Nephron progenitor cell (in vitro differentiated cells): ENCODE results near the gene SLC20A1.
A peak's percentile ranks its signal among the peaks of the same experiment; 100 is the strongest.

ENCODE experiments used
- DNase-seq: peaks from one replicate; pipeline ENCODE4 v3.0.0; 2021
- H3K27ac Mint-ChIP-seq: 2 replicates; pipeline ENCODE4 v1.8.0; 2021; ENCODE audit warnings: mild to moderate bottlenecking, moderate library complexity, mixed read lengths
- H3K27me3 Mint-ChIP-seq: 2 replicates; pipeline ENCODE4 v1.8.0; 2021; ENCODE audit warnings: mild to moderate bottlenecking, low read depth, mixed read lengths; ENCODE audit not compliant: poor library complexity
- H3K36me3 Mint-ChIP-seq: 2 replicates; pipeline ENCODE4 v1.8.0; 2021; ENCODE audit warnings: low read depth, mixed read lengths
- H3K4me1 Mint-ChIP-seq: 2 replicates; pipeline ENCODE4 v1.8.0; 2021; ENCODE audit warnings: mixed read lengths
- H3K4me3 Mint-ChIP-seq: 2 replicates; pipeline ENCODE4 v1.8.0; 2021; ENCODE audit warnings: mild to moderate bottlenecking, moderate library complexity, mixed read lengths
- H3K9me3 Mint-ChIP-seq: 2 replicates; pipeline ENCODE4 v1.8.0; 2021; ENCODE audit warnings: mild to moderate bottlenecking, moderate library complexity, mixed read lengths
- CTCF ChIP-seq: fragments of 200-600 bp; sonication (generic); IDR thresholded peaks from 2 replicates; pipeline ENCODE4 v1.5.0; 2021; ENCODE audit warnings: antibody characterized with exemption

Gene SLC20A1

DNA sequence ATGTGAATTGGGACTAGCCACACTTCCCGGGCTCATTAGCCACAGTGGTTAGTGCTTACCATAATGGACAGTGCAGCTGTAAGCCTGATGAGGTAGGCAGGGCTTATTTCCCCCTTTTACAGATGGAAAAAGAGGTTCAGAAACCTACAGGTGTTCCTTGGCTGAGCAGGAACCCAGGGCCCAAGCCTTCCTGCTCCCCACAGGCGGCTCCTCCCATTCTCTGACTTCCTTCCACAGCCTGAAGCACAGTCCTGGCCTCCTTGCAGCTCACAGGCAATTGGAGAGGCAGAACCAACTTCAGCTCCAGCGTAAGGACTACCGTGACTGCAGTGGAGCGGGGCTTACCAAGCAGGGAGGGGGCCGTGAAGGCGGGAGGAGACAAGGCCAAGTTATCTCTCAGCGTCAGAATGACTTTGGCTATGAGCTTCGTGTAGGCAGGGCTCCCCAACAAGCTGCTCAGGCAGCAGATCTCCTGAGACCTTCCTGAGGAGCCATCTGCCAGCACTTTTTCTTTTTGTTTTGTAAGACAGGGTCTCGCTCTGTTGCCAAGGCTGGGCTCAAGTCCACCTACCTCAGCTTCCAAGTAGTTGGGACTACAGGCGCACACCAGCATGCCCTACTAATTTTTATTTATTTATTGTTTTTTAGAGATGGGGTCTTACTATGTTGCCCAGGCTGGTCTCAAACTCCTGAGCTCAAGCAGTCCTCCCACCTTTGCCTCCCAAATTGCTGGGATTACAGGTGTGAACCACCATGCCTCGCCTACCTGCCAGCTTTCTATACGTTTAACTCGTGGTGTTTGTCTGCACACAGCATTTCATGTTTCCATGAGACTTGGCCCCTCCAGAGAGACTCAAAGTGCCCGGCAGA lies 40.8 kb downstream of the SLC20A1 start:
- H3K4me3 Mint-ChIP-seq, result no peak overlapping the region
- peaks cover 28% of the 10 kb centered on the region for H3K27me3 Mint-ChIP-seq
- no peaks in the 10 kb centered on the region for H3K36me3 Mint-ChIP-seq
- DNase-seq, result no peak
- no peak for TF ChIP-seq CTCF
- no peak overlapping the region for H3K27ac Mint-ChIP-seq
- peaks cover 17% of the 10 kb centered on the region for H3K4me1 Mint-ChIP-seq
- H3K9me3 Mint-ChIP-seq, result no peaks in the 10 kb centered on the region

DNA sequence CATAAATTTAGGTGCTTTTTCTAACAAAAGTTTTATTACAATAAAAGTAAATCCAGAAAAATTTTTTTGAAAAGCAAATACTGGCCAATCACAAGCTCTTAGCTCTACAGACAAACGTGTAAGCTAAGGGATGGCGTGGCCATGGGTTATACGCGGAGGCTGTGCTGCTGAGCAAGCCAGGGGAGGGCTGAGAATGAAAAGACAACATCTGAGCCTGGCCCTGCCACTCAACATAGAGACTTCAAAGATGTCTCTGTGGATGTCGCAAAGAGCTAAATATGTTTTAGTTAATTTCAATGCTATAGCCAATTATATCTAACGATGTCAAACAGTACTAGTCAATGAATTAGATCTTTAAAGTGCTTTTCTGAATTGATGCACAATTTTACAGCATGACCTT lies 41.8 kb downstream of the SLC20A1 start:
- no peak for TF ChIP-seq CTCF
- H3K4me1 Mint-ChIP-seq, result peaks cover 20% of the 10 kb centered on the region
- H3K27ac Mint-ChIP-seq, result no peak overlapping the region
- H3K9me3 Mint-ChIP-seq, result no peaks in the 10 kb centered on the region
- no peak overlapping the region for H3K4me3 Mint-ChIP-seq
- H3K27me3 Mint-ChIP-seq, result peaks cover 25% of the 10 kb centered on the region
- H3K36me3 Mint-ChIP-seq, result no peaks in the 10 kb centered on the region
- no peak for DNase-seq

GRCh38 chr2:112688086-112688880 lies 42.5 kb downstream of the SLC20A1 start:
- peaks cover 24% of the 10 kb centered on the region for H3K4me1 Mint-ChIP-seq
- no peak overlapping the region for H3K27ac Mint-ChIP-seq
- no peak overlapping the region for H3K4me3 Mint-ChIP-seq
- no peaks in the 10 kb centered on the region for H3K36me3 Mint-ChIP-seq
- DNase-seq, result no peak
- no peaks in the 10 kb centered on the region for H3K9me3 Mint-ChIP-seq
- H3K27me3 Mint-ChIP-seq, result peaks cover 25% of the 10 kb centered on the region
- TF ChIP-seq CTCF, result no peak

DNA sequence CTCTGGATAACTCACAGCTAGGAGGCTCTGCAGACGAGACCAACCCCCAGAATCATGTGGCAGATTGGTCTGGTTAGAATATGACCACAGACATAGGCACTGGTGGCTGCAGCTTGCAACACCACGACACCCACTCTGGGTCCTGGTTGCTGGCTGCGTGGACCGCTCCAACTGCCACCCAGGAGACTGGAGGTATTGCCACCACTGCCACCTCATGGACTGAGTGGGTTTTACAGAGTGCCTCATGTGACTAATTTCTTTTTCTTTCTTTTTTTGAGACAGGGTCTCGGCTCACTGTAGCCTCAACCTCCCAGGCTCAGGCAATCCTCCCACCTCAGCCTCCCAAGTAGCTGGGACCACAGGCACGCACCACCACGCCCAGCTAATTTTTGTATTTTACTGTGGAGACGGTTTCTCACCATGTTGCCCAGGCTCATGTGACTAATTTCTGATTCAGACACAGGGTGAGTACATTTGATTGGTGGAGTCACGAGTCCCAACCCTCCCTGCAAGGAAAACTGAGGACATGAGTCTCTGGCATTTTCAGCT lies 45.2 kb downstream of the SLC20A1 start:
- Mint-ChIP-seq H3K36me3 (no peaks in the 10 kb centered on the region), H3K4me1 (peaks cover 16% of the 10 kb centered on the region), H3K27me3 (peaks cover 16% of the 10 kb centered on the region), H3K4me3 (no peak overlapping the region), H3K9me3 (no peaks in the 10 kb centered on the region), H3K27ac (no peak overlapping the region)
- peak; percentile 33 for TF ChIP-seq CTCF
- DNase-seq, result peak; percentile 34

DNA sequence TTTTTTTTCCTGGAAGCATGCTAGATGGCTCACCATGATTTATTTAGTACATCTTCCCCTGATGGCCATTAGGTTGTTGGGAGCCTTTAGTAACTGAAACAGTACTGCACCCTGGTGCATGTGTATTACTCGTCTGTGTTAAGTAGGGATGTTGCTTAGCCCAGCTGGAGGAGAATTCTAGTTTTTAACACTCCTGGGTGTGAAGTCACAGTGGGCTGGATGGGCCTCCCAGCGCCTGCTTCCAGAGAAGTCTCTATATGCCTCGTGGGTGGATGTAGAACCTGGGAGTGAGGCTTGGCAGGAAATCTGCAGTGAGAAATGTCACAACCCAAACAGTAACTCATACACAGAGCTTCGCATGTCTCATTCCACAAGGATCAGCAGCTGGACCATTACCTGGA lies 46.1 kb downstream of the SLC20A1 start:
- TF ChIP-seq CTCF, result no peak
- no peak overlapping the region for H3K4me3 Mint-ChIP-seq
- no peaks in the 10 kb centered on the region for H3K36me3 Mint-ChIP-seq
- H3K9me3 Mint-ChIP-seq, result no peaks in the 10 kb centered on the region
- no peak overlapping the region for H3K27ac Mint-ChIP-seq
- peaks cover 20% of the 10 kb centered on the region for H3K27me3 Mint-ChIP-seq
- DNase-seq, result no peak
- H3K4me1 Mint-ChIP-seq, result peaks cover 16% of the 10 kb centered on the region
